HepG2 (cell line): ENCODE measurements around the gene DYNLT2B. TPM values are rescaled to one million over a fixed set of nuclear protein-coding genes. Genes with fewer than 3 reads are reported as not detected.
A peak's percentile ranks its signal among the peaks of the same experiment; 100 is the strongest.

Source experiments
- FOXK2 ChIP-seq: fragments of 450-650 bp; IDR thresholded peaks from 2 replicates; pipeline ENCODE4 v1.6.1; 2016
- GTF3A ChIP-seq: sonication (generic); formaldehyde crosslinking; conservative IDR thresholded peaks from 2 replicates; pipeline ENCODE4 v1.4.0; 2020; ENCODE audit warnings: mild to moderate bottlenecking, missing genetic modification reagents
- NFE2 ChIP-seq: sonication (generic); formaldehyde crosslinking; IDR thresholded peaks from 2 replicates; pipeline ENCODE4 v1.4.0; 2020; ENCODE audit warnings: missing genetic modification reagents
- NFE2L2 ChIP-seq: fragments of 150-350 bp; IDR thresholded peaks from 2 replicates; pipeline ENCODE4 v1.6.1; 2014; ENCODE audit warnings: low read length
- SOX5 ChIP-seq: IDR thresholded peaks from 2 replicates; pipeline ENCODE4 v1.6.1; 2016; ENCODE audit warnings: borderline replicate concordance
- TEAD2 ChIP-seq: sonication (generic); formaldehyde crosslinking; IDR thresholded peaks from 2 replicates; pipeline ENCODE4 v1.9.0; 2021; ENCODE audit warnings: missing genetic modification reagents
- ZFYVE20 ChIP-seq: sonication (generic); formaldehyde crosslinking; IDR thresholded peaks from 2 replicates; pipeline ENCODE4 v1.8.0; 2023; ENCODE audit warnings: low read depth, mild to moderate bottlenecking, moderate library complexity, missing genetic modification reagents, borderline replicate concordance
- ZNF770 ChIP-seq: sonication (generic); formaldehyde crosslinking; IDR thresholded peaks from 2 replicates; pipeline ENCODE4 v1.5.0; 2020; ENCODE audit warnings: mild to moderate bottlenecking, missing genetic modification reagents
- ZNF782 ChIP-seq: sonication (generic); formaldehyde crosslinking; IDR thresholded peaks from 2 replicates; pipeline ENCODE4 v1.4.0; 2020; ENCODE audit warnings: missing genetic modification reagents, mild to moderate bottlenecking, borderline replicate concordance
- polyA plus RNA-seq, 8 experiments: library from polyadenylated mRNA; depleted of rRNA in 3 of 8; stranded (reverse) in 7 of 8; unstranded in 1 of 8; fragments of >200 nt; fragmentation: Illumina TruSeq in 4 of 8; extraction: Trizol in 4 of 8; gene quantifications; 2 replicates each; pipeline versions ENCODE4 v1.2.1 to v1.2.3, GENCODE V29; 2011 to 2016; ENCODE audit warnings: low read depth in 4 of 8, missing spikeins in 1 of 8, mixed read lengths in 1 of 8; ENCODE audit not compliant: insufficient read depth in 1 of 8
- total RNA-seq, 5 experiments: library from RNA; depleted of rRNA; stranded (reverse); fragments of >200 nt; fragmentation: Illumina TruSeq; extraction: Trizol; gene quantifications; 2 replicates each; pipeline ENCODE4 v1.2.3, GENCODE V29; 2016; ENCODE audit warnings: low read depth in 1 of 5
- TF ChIP-seq, protein P1 (sequence below): sonication (generic); formaldehyde crosslinking; IDR thresholded peaks from 2 replicates; pipeline ENCODE4 v1.4.0; 2020; ENCODE audit warnings: missing genetic modification reagents

The DYNLT2B gene
- total and polyA plus RNA-seq, 2 of the 13 experiments (the other 11 are each of a cell fraction or from before 2014, with no cell fraction given) = 4.0 to 7.0 TPM

GRCh38 chr3:196339493-196340254, 21.6 kb upstream of the DYNLT2B start (continued):
- TF ChIP-seq, protein P1, sequence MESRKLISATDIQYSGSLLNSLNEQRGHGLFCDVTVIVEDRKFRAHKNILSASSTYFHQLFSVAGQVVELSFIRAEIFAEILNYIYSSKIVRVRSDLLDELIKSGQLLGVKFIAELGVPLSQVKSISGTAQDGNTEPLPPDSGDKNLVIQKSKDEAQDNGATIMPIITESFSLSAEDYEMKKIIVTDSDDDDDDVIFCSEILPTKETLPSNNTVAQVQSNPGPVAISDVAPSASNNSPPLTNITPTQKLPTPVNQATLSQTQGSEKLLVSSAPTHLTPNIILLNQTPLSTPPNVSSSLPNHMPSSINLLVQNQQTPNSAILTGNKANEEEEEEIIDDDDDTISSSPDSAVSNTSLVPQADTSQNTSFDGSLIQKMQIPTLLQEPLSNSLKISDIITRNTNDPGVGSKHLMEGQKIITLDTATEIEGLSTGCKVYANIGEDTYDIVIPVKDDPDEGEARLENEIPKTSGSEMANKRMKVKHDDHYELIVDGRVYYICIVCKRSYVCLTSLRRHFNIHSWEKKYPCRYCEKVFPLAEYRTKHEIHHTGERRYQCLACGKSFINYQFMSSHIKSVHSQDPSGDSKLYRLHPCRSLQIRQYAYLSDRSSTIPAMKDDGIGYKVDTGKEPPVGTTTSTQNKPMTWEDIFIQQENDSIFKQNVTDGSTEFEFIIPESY = peak; percentile 91
- TF ChIP-seq ZFYVE20 = no peak
- TF ChIP-seq SOX5 (CRISPR knock-in tag) = no peak
- TF ChIP-seq NFE2L2 = peak; percentile 87
- peak; percentile 28; the same call in 1 of the 2 replicates for TF ChIP-seq NFE2 (CRISPR knock-in tag)
- peak; percentile 44; the same call in 1 of the 2 replicates for TF ChIP-seq ZNF770 (CRISPR knock-in tag)
- no peak for TF ChIP-seq ZNF782 (CRISPR knock-in tag)
- no peak for TF ChIP-seq TEAD2
- no peak for TF ChIP-seq FOXK2
- no peak for TF ChIP-seq GTF3A (CRISPR knock-in tag)
